DMS153 (cell line): ENCODE measurements around the gene CETN2.
"Not testable (repeated sequence)": the region's sequence is repeated elsewhere in the genome, so short reads cannot be mapped to it uniquely, and the experiment has no call there.

ENCODE experiments used
- DNase-seq: peaks from one replicate; lab custom pipeline; 2025; lab: John Stamatoyannopoulos, UW

Gene CETN2

DNA sequence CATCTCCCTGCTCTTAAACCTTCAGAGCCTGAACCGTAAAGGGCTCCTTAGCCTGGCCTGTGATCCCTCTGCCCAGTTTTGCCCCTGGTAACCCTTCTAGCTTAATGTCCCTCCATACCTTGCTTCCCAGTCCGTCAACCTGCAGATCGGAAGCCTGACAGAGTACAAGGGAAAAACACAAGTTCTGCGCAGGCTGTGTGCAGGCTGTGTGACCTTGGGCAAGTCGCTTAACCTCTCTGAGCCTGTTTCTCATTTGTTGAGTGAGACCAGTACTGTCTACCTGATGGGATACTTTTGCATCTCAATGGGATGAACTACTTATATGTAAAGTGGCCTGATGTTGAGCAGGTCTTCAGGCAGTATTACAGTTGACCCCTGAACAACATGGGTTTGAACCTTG, 2.0 kb upstream of the CETN2 start:
- no peak for DNase-seq

DNA sequence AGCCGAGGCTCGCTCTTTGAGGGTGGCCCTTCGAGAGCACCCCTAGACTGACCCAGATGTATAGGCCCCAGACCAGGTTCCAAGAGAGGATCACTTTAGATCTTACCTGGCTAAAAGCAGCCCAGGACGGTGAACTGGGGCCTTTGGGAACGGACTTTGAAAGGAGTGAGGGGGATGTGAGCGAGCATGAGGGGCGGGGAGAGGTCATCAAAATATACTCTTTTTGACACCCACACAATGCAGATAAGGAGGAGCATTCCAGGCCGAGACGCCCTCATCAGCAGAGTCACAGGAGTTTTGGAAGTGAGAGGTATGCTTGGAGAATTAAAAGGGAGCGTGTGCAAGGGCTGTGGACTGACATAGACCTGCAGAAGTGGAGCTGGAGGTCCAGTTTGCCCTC, 834 bp upstream of the CETN2 start:
- no peak for DNase-seq

DNA sequence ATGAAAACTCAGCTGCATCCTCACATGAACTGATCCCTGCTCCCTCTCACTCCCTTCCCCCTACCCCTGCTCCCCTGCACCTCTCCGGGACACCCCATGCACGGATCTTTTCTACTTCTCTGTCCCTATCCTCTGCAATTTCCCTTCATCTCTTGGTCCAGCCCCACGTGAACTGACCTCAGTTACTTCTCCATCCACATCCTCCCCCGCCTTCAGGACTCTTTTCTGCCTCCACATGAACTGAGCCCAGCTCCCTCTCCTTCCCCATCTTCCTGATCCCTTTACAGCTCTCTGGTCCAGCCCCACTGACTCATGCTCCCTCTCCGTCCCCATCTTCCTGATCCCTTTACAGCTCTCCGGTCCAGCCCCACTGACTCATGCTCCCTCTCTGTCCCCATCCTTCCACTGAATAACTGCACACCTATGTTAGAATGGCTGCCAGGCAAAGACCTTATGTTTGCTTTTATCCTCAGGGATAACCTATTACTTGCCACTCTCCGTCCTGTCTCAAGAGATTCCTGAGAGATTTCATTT, 5.6 kb downstream of the CETN2 start:
- no peak for DNase-seq

DNA sequence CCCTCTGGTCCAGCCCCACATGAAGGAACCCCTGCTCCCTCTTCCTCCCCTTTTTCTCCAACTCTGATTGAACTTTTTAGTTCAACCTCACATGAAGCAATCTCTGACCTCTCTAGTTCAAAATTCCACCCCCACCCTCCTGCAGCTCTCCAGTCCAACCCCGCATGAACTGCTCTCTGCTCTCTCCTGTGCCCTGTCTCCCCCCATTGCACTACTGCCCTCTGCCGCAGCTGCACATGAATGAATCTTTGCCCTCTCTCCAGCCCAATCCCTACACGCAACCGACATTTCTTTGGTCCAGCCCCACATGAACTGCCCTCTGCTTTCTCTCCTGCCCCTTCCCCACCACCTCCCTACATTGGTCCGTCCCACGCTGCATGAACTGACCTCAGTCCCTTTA, 6.9 kb downstream of the CETN2 start:
- DNase-seq, result no peak

DNA sequence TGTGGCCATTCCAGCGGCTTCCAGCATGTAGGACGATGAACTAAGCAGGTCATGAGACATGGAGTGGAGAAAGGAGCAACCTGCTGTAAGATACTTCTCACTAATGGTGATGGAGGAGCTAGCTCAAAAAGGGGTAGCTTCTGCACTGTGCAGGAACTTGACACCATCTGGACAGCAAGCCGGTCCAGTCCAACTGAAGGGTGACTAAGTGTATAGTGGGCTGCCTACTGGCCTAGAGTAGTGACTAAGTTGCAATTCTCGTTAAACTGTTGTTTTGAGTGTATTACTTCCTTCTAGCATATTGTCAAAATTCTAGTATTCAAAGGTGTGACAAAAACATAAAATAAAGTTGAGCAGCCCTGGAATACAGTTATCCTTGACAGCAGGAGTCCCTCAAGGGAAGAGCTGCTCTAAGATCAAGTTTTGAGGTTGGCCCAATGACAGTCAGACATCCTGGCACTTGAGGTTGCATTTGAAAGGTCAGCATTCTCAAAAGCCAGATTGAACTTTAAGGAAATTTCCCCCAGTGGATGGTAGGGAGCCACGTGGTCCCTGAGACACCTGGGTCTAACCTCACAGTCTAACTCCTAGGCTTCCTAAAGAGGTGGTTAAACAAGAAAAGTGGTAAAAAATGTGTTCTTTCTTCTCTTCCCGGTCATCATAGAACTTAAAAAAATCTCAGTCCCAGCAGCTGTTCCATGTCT, 8.0 kb downstream of the CETN2 start:
- no peak for DNase-seq

DNA sequence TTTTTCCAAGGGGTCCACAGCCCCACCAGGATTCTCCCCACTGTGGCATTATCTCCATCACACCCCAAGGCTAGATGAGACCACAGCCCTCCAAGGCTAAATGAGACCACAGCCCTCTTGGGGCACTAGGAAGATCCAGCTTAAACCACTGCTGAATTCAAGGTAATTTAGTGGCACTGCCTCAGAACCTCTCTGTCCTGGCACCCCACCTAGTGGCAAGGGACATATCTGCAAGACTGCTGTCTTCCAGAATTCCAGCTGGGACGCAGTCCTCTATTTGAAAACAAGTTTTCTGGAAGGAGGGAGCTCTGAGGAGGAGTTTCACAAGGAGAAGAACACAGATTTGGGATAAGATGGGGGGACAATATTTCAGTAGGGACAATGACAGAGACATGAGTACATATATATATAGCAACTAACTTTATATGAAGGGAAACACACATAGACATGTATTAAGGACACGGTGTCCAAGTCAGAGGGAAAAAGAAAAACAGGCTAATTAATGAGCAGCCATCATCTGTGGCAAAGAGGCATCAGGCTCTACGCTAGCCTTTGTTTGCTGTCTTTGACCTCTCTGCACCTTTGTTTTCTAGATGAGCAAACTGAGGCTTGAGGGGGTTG, 9.3 kb downstream of the CETN2 start:
- peak; percentile 5 for DNase-seq

DNA sequence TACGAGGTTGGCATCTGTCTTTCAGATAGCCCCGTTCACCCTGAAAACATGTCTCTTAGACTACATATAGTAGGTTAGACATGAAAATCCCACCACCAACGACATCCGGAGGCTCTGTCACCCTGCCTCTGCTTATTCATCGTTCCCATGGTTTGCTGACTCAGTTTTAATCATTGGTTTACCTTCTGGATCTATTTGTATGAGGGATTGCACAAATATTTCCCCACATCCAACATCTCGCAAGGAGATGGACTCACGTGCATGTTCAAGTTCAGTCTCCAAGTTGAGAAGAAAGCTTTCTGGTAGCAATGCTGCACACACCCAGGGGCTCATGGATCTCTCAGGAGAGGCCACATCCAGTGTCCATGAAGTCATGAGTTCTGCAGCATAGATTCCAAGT, 10.8 kb downstream of the CETN2 start:
- no peak for DNase-seq

DNA sequence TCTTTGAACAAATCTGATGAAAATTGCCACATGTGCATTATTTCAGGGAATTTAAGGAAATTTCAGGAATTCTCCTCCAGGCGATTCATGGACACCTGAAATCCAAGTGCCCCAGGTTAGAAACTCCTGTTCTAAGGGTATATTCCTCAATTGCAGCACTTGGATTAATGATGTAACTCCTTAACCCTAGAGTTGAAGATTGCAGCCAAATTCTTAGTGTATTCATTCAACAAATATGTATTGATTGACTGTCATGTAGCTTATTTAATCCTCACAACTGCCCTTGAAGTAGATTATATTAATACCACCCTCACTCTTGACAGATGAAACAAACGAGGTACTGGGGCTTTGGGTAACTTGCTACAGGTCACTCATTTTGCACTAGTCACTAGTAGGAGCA, 11.3 kb downstream of the CETN2 start:
- DNase-seq, result no peak

DNA sequence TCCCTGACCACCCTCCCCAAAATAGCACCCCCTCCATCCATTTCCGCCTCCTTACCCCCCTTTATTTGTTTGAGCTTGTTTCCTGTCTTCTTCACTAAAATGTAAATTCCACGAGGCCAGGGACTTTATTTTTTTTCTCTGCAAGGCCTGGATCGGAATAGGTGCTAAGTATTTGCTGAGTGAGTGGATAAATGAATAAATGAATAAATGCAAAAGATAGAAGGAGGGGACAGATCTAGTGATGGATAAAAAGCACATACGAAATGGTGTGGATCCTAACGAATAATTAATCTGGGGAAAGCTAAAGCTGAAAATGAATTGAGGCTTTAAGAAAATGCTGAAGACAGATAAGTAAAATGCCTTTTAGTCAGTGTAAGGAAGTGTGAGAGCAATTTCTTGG, 12.2 kb downstream of the CETN2 start:
- DNase-seq, result no peak

DNA sequence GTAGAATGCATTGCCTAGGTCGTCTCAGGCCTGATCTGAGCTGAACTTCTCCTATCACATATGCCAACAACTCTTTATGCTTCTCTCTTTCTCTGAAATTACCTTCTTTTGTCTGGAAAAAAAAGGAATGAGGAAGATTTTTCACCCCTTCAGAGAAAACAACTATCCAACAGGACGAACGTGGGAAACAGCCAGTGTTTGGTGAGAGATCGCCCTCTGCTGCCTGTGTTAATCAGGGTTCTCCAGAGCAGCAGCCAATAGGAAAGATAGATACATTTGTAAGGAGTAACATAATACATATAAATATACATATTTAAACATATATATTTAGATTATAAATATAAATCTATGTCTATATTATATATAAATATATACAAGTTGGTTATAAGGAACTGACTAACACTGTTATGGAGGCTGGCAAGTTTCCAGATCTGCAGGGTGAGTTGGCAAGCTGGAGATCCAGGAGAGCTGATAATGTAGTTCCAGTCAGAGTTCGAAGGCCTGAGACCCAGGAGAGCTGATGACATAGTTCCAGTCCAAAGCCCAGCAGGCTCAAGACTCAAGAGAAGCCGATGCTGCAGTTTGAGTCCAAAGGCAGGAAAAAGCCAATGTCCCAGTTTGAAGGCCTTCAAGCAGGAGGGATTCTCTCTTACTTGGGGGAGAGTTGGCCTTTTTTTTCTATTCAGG, 13.3 kb downstream of the CETN2 start:
- DNase-seq, result no peak

DNA sequence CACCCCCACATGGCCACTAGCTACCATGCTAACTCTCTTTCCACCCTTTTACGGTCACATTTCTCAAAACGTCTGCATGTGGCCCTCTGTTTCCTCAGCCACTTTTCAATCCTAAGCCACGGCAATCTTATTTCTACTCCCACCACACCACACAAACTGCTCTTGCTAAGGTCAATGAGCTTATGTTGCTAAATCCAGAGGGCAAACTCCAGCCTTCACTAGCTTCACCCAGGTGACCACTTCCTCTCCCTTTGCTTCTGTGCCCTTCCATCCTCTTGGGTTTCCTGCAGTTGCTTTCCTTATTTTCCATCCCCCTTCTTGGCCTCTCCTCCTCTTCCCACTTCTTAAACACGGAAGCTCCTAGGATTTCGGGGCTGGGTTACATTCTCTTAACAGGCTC, 16.5 kb downstream of the CETN2 start:
- DNase-seq, result no peak

DNA sequence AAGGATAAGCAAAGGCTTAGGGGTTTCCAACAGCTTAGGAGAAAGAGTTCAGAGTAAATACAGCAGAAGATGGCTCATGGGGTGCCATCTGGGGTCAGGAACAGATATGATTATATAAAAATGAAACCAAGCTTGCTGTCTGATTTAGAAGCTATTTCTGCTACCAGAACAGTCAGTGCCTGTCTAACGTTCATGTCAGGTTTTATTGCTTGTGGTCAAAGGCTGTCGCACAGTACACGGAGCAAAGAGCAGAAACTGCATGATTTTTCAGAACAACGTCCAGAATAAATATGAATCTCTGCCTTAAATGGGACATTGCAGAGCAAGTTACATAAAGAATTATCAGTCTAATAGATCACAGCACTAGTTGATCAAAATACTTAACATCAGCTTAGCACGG, 17.4 kb downstream of the CETN2 start:
- no peak for DNase-seq

DNA sequence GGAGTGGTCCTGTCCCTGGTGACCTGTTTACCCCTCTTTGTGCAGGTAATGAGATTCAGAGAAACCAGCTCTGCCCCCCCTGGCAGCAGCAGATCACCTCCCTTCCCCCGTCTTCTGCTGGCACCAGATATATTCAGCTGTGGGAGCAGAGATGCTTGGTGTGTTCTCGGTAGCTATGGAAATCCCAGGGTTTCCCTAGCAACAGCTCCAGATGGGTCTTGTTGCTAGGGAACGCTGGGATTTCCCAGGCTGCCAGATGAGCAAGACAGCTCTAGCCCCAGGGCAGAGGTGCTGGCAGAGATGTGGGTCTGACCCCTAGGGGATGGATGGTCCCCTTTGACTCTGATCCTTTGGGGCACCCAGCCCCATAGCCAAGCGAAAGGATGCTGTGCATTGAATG, 20.2 kb downstream of the CETN2 start:
- no peak for DNase-seq

DNA sequence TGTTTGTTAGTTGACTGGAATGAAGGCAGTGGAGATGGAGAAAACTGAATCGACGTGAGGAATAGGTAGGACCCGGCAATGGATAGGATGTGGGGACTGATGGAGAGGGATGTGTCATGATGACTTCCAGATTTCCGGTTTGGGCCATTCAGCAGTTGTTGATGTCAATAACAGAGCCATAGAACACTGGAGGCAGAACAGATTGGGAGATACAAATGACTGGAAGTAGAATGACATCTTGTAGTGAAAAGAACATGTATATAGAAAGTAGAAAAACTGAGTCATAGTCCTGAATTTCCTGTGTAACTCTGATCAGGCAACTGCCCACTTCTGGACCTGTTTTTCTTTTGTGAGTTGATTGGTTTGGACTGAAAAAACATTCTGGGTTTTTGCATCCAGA, 24.5 kb downstream of the CETN2 start:
- DNase-seq, result no peak

DNA sequence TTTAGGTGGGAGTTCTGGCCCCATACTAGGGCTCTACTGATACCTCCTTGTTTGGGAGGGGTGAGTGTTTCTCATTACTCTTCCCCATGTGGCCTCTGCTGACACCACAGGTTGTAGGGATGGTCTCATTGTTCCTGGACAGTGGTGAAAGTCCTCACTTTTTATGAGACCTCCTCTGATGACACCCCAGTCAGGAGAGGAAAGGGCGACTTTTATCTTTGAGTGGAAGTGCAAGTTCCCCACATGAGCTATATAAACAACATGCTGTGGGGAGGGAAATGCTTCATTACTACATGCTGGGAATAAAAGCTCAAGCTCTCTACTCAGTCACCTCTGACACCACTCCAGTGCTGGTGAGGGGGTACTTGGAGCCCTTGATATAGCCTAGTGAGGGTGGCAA, 31.6 kb downstream of the CETN2 start:
- no peak for DNase-seq

DNA sequence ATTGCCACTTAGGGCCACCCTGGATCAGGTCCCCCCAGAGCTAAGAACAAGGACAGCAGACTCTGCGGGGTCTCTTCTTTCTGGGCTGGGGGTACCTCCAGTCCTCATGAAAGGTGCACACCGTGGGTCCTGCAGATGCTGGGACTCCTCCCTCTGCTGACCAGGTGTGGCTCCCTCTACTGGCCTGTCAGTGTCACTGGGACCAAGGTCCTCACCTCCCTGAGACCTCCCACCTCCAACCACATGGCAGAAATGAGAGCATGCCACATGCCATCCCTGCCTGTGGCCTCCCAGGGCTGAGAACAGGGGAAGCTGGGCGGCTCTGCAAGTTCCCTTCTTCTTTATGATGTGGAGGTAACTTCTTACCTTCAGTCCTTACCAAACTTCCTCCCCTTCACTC, 43.5 kb downstream of the CETN2 start:
- not testable (repeated sequence) for DNase-seq
